ENCODE measurements around the gene IL36A. TPM values are rescaled to one million over a fixed set of nuclear protein-coding genes. Genes with fewer than 3 reads are reported as not detected.

Gene IL36A
- total RNA-seq, 1 donor from 2014 or later: not detected

DNA sequence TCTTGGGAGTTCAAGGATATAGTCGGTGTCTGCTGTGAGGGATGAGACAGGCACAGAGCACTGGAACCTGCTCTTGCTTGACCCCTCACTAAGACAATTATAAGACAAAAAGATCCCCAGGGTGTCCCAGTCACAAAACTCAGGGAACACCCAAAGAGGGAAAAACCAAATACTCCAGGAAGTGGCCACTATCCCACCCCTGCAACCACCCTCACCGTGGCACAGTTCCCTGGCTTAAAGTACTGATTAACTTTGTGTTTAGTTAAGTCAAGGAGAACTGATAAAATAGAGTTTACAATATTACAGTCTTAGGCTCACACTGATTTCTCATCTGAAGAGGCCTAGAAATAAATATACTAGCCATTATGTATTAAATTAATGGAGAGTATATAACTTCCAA lies 33.9 kb downstream of the IL36A start:
- no peaks in the 10 kb centered on the region for H3K36me3 Mint-ChIP-seq (ENCODE audit: low read depth)
- no peak overlapping the region for H3K4me3 Mint-ChIP-seq (ENCODE audit: unreplicated experiment)
- H3K27me3 Mint-ChIP-seq (ENCODE audit: low read depth): peaks cover 46% of the 10 kb centered on the region
- no peaks in the 10 kb centered on the region for H3K4me1 Mint-ChIP-seq (ENCODE audit: low read depth)
- H3K9me3 Mint-ChIP-seq (ENCODE audit: low read depth): peaks cover 5% of the 10 kb centered on the region
- no peak for DNase-seq (ENCODE audit: low spot score)
- no peak overlapping the region for H3K27ac Mint-ChIP-seq (ENCODE audit: unreplicated experiment)
- TF ChIP-seq, protein P1, sequence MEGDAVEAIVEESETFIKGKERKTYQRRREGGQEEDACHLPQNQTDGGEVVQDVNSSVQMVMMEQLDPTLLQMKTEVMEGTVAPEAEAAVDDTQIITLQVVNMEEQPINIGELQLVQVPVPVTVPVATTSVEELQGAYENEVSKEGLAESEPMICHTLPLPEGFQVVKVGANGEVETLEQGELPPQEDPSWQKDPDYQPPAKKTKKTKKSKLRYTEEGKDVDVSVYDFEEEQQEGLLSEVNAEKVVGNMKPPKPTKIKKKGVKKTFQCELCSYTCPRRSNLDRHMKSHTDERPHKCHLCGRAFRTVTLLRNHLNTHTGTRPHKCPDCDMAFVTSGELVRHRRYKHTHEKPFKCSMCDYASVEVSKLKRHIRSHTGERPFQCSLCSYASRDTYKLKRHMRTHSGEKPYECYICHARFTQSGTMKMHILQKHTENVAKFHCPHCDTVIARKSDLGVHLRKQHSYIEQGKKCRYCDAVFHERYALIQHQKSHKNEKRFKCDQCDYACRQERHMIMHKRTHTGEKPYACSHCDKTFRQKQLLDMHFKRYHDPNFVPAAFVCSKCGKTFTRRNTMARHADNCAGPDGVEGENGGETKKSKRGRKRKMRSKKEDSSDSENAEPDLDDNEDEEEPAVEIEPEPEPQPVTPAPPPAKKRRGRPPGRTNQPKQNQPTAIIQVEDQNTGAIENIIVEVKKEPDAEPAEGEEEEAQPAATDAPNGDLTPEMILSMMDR (IDR thresholded peaks at IDR 0.05): no peak

DNA sequence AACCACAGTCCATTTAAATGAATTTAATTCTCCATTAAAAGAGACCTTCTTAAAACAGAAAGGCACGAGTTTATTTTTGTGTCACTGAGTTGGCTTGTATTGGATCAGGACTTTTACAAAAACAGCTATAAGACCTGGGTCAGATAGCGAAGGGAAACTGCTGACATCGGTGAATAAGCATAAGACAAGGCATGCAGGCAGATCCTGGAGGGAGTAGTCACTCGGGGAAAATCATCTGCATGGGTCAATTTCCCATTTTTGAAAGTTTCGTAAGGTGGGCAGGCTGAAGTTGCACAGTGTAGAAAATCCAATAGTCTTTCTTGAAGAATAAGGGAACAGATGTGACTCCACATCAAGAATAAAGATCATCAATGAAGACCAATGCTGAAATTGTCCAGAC lies 34.5 kb downstream of the IL36A start:
- TF ChIP-seq, protein P1 (IDR thresholded peaks at IDR 0.05): no peak
- no peaks in the 10 kb centered on the region for H3K36me3 Mint-ChIP-seq (ENCODE audit: low read depth)
- no peak overlapping the region for H3K4me3 Mint-ChIP-seq (ENCODE audit: unreplicated experiment)
- peaks cover 5% of the 10 kb centered on the region for H3K9me3 Mint-ChIP-seq (ENCODE audit: low read depth)
- peaks cover 44% of the 10 kb centered on the region for H3K27me3 Mint-ChIP-seq (ENCODE audit: low read depth)
- H3K27ac Mint-ChIP-seq (ENCODE audit: unreplicated experiment): no peak overlapping the region
- no peak for DNase-seq (ENCODE audit: low spot score)
- H3K4me1 Mint-ChIP-seq (ENCODE audit: low read depth): no peaks in the 10 kb centered on the region

DNA sequence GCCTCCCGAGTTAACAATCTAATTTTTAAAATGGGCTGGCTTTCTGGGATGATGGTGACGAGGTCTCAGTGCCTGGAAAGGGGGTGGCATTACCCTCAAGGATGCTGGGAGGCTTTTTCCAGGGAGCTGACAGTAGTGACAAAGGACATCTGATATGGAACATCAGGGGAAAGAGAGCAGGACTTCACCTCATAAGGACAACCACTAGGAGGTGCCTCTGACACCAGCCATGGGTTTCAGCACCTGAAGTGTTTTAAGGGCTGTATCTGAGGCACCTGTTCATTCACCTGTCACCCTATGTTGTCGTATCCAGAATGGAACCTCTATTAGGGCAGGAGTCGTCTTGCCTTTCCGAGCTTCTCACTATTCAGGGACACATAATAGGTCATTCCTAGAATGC lies 36.6 kb downstream of the IL36A start:
- Mint-ChIP-seq H3K4me1 (ENCODE audit: low read depth) (no peaks in the 10 kb centered on the region), H3K27ac (ENCODE audit: unreplicated experiment) (no peak overlapping the region), H3K9me3 (ENCODE audit: low read depth) (peaks cover 5% of the 10 kb centered on the region), H3K36me3 (ENCODE audit: low read depth) (no peaks in the 10 kb centered on the region), H3K27me3 (ENCODE audit: low read depth) (peaks cover 46% of the 10 kb centered on the region), H3K4me3 (ENCODE audit: unreplicated experiment) (no peak overlapping the region)
- DNase-seq (ENCODE audit: low spot score): no peak
- TF ChIP-seq, protein P1 (IDR thresholded peaks at IDR 0.05): no peak

DNA sequence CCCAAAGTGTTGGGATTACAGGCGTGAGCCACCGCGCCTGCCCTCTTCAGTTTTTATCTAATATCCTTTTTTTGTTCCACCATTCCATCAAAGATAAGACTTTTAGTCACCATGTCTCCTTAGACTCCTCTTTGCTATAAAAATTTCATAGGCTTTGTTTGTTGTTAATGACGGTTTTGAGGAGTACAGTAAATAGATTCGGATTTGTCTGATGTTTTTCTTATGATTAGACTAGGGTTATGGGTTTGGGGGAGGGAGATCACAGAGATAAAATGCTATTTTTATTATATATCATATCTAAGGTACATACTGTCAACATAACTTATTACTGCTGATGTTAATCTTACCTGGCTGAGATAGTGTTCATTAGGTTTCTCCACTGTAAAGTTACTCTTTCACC lies 41.2 kb downstream of the IL36A start:
- no peak overlapping the region for H3K27ac Mint-ChIP-seq (ENCODE audit: unreplicated experiment)
- H3K36me3 Mint-ChIP-seq (ENCODE audit: low read depth): no peaks in the 10 kb centered on the region
- peaks cover 8% of the 10 kb centered on the region for H3K9me3 Mint-ChIP-seq (ENCODE audit: low read depth)
- no peaks in the 10 kb centered on the region for H3K4me1 Mint-ChIP-seq (ENCODE audit: low read depth)
- no peak overlapping the region for H3K4me3 Mint-ChIP-seq (ENCODE audit: unreplicated experiment)
- DNase-seq (ENCODE audit: low spot score): no peak
- H3K27me3 Mint-ChIP-seq (ENCODE audit: low read depth): peaks cover 38% of the 10 kb centered on the region
- TF ChIP-seq, protein P1 (IDR thresholded peaks at IDR 0.05): no peak

DNA sequence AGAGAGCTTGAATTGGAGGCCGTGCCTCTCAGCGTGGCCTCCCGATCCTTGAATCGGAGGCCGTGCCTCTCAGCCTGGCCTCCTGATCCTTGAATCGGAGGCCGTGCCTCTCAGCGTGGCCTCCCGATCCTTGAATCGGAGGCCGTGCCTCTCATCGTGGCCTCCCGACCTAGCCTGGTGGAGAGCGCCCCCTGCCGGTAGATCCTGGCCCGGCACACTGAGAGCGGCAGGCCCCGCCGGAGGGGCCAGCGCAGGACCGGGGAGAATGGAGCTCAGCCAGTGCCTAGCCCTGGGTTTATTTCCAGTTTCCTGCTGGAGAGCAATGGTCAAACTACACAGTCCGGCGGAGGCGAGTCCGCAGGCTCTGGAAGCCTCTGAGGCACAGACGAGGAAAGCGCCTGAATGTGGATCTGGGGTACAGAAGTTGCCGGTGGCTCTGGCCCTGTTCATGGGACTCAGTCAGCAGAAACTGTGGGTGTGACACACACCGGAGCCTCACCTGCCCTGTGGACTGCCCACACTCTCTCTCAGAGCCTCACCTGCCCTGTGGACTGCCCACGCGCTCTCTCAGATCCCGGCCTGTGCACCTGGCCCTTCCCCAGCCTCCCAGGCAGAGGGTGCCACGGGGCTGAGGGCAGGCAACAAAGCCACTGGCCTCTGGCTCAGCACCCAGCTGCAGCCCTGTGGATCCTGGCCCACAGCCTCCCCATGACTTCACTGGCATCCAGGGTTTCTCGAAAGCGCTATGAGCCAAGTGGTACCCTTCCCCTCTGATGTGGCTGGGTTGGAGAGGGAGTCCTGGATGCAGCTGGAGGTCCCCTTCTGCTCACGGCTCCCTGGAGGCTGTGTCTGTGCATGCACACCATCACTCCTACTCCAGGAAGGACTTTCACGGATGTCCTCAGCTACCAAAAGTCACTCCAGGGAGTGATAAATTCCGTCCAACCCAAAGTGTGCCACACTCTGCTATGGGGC lies 45.9 kb downstream of the IL36A start:
- Mint-ChIP-seq H3K4me3 (ENCODE audit: unreplicated experiment) (no peak overlapping the region), H3K4me1 (ENCODE audit: low read depth) (no peaks in the 10 kb centered on the region), H3K27ac (ENCODE audit: unreplicated experiment) (no peak overlapping the region), H3K27me3 (ENCODE audit: low read depth) (peaks cover 38% of the 10 kb centered on the region), H3K36me3 (ENCODE audit: low read depth) (no peaks in the 10 kb centered on the region), H3K9me3 (ENCODE audit: low read depth) (peaks cover 23% of the 10 kb centered on the region)
- TF ChIP-seq, protein P1 (IDR thresholded peaks at IDR 0.05): no peak
- no peak for DNase-seq (ENCODE audit: low spot score)
